GM10248 (cell line): ENCODE data around the gene EML5.

Source experiments
- CTCF ChIA-PET: fragments of 300-600 bp; sonication (Branson Sonifier 250); formaldehyde crosslinking; extraction: SDS; loops from one replicate; lab custom pipeline; 2021; ENCODE audit warnings: antibody characterized with exemption; lab: Yijun Ruan, JAX
- POLR2A ChIA-PET: fragments of 350-650 bp; sonication (Branson Sonifier 250); formaldehyde crosslinking; extraction: SDS; loops from one replicate; lab custom pipeline; 2020; ENCODE audit warnings: antibody characterized with exemption; lab: Yijun Ruan, JAX
- DNase-seq: peaks from one replicate; pipeline ENCODE4 v3.0.0; 2012; ENCODE audit errors: extremely low spot score
- CTCF ChIP-seq: IDR thresholded peaks from 2 replicates; pipeline ENCODE4 v1.5.1; 2012; ENCODE audit warnings: mild to moderate bottlenecking, low read depth; ENCODE audit errors: extremely low read depth, missing control alignments, control extremely low read depth

EML5 gene

GRCh38 chr14:88808359-88808758 is 15.6 kb upstream of the EML5 start:
- ChIA-PET POLR2A (no interaction called here), CTCF (no interaction called here)
- no peak for DNase-seq
- no peak for TF ChIP-seq CTCF

- CTCF ChIA-PET = no interaction called here
- TF ChIP-seq CTCF = no peak
- POLR2A ChIA-PET = no interaction called here
- no peak for DNase-seq
Measured at GRCh38 chr14:88804477-88804876, 11.7 kb upstream of the EML5 start.

GRCh38 chr14:88804035-88804434 is 11.3 kb upstream of the EML5 start:
- DNase-seq = no peak
- POLR2A ChIA-PET = no interaction called here
- no peak for TF ChIP-seq CTCF
- CTCF ChIA-PET = no interaction called here

- DNase-seq = no peak
- ChIA-PET POLR2A (no interaction called here), CTCF (interaction anchor here (1.6 kb wide), 1 partner anchor 9 kb away, joined by 5 read pairs; no protein-coding TSS in a partner anchor)
- no peak for TF ChIP-seq CTCF
Measured at GRCh38 chr14:88802596-88802995, 9.8 kb upstream of the EML5 start.

- CTCF ChIA-PET = interaction anchor here (1.1 kb wide), 1 partner anchor 10 kb away, joined by 3 read pairs; no protein-coding TSS in a partner anchor
- no peak for TF ChIP-seq CTCF
- no peak for DNase-seq
- POLR2A ChIA-PET = no interaction called here
Measured at GRCh38 chr14:88799522-88799921, 6.8 kb upstream of the EML5 start.

GRCh38 chr14:88798156-88798555 is 5.4 kb upstream of the EML5 start:
- CTCF ChIA-PET = interaction anchor here (1.4 to 1.8 kb wide), 2 partner anchors 15 to 32 kb away, joined by 3 to 5 read pairs; no protein-coding TSS in a partner anchor
- POLR2A ChIA-PET = no interaction called here
- DNase-seq = no peak
- TF ChIP-seq CTCF = no peak
